ENCODE results near the gene MCTP1. TPM values are rescaled to one million over a fixed set of nuclear protein-coding genes. Genes with fewer than 3 reads are reported as not detected.

The MCTP1 gene
- total and polyA plus RNA-seq, 2 of the 8 experiments (the other 6 are each of a cell fraction or from before 2014, with no cell fraction given), result 0.56 to 3.4 TPM

DNA sequence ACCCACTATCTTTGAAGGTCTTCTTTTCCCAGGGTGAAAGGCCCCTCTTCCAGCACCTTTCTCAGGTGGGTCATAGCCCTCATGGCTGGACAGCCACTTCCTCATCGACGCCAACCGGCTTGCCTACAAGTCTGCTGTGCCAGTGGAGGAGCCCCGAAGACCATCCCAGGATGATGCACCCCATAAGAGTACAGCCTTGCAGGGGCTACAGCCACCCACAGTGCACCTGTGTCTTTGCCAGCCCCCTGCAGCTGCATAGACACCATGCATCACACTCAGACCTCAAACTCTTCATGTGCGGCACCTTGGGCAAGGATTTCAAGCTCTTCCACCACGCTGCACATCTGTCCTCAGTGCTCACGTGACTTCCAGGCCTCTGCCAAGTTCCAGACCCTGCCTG lies 493.1 kb downstream of the MCTP1 start (continued):
- TF ChIP-seq JUN (IDR thresholded peaks at IDR 0.05; ENCODE audit: low read depth, low read length) (no peak), YY1 (IDR thresholded peaks at IDR 0.05; ENCODE audit: low read depth, low read length) (no peak), POLR2AphosphoS5 (IDR thresholded peaks at IDR 0.05; ENCODE audit: low read depth, low read length) (no peak), RBBP5 (IDR thresholded peaks at IDR 0.05; ENCODE audit: borderline replicate concordance, low read depth, low read length) (no peak), SIRT6 (IDR thresholded peaks at IDR 0.05; ENCODE audit: low read length) (no peak)

Measured in H1 (cell line).